BJ (cell line): Measurements from ENCODE around the gene PAMR1. TPM values are rescaled to one million over a fixed set of nuclear protein-coding genes. Genes with fewer than 3 reads are reported as not detected.

ENCODE experiments used
- CTCF ChIA-PET: fragments of 350-600 bp; formaldehyde crosslinking; extraction: SDS; loops from one replicate; lab custom pipeline; 2021; ENCODE audit warnings: antibody characterized with exemption, inconsistent platforms; lab: Yijun Ruan, JAX
- POLR2A ChIA-PET: fragments of 300-600 bp; sonication (Branson Sonifier 250); formaldehyde crosslinking; extraction: SDS; loops from one replicate; lab custom pipeline; 2021; ENCODE audit warnings: antibody characterized with exemption; lab: Charles Lee
- DNase-seq: peaks from one replicate; pipeline ENCODE4 v3.0.0-alpha.2; 2011; ENCODE audit warnings: low read depth
- H3K27me3 ChIP-seq: 2 replicates; pipeline ENCODE4 v1.6.0; 2011; ENCODE audit warnings: low read length; ENCODE audit not compliant: control insufficient read depth, insufficient read depth
- H3K36me3 ChIP-seq: 2 replicates; pipeline ENCODE4 v1.5.1; 2011; ENCODE audit warnings: low read length; ENCODE audit not compliant: control insufficient read depth, insufficient read depth
- H3K4me3 ChIP-seq: 2 replicates; pipeline ENCODE4 v1.5.1; 2011; ENCODE audit warnings: low read depth, mild to moderate bottlenecking, control low read depth, low read length
- CTCF ChIP-seq: IDR thresholded peaks from 2 replicates; pipeline ENCODE4 v1.5.1; 2011; ENCODE audit warnings: low read depth, mild to moderate bottlenecking, control low read depth, inconsistent platforms, low read length, moderate library complexity; ENCODE audit not compliant: insufficient read depth
- polyA plus RNA-seq: library from polyadenylated mRNA; depleted of rRNA; stranded (reverse); fragments of >200 nt; gene quantifications from 2 replicates; pipeline ENCODE4 v1.2.3, GENCODE V29; 2011

Gene PAMR1
- polyA plus RNA-seq, 1 experiment, result 131 TPM

GRCh38 chr11:35415487-35415886, 109.9 kb downstream of the PAMR1 start:
- no peak overlapping the region for H3K4me3 ChIP-seq
- no peak for TF ChIP-seq CTCF
- POLR2A ChIA-PET, result no interaction called here
- peaks cover 12% of the 10 kb centered on the region for H3K27me3 ChIP-seq
- no peaks in the 10 kb centered on the region; the same call in 1 of the 2 replicates for H3K36me3 ChIP-seq
- DNase-seq, result no peak
- CTCF ChIA-PET, result interaction anchor here (0.7 to 1.8 kb wide), 3 partner anchors 11 to 13 kb away, joined by 3 to 5 read pairs (median 3); no protein-coding TSS in a partner anchor

GRCh38 chr11:35414776-35415175, 110.6 kb downstream of the PAMR1 start:
- Histone ChIP-seq H3K4me3 (no peak overlapping the region), H3K36me3 (no peaks in the 10 kb centered on the region), H3K27me3 (peaks cover 8% of the 10 kb centered on the region)
- ChIA-PET POLR2A (no interaction called here), CTCF (interaction anchor here (0.7 to 1.8 kb wide), 4 partner anchors 10 to 70 kb away, joined by 3 to 5 read pairs (median 3); no protein-coding TSS in a partner anchor)
- no peak for TF ChIP-seq CTCF
- no peak for DNase-seq

GRCh38 chr11:35414311-35414710, 111.1 kb downstream of the PAMR1 start:
- H3K4me3 ChIP-seq, result no peak overlapping the region
- no peak for TF ChIP-seq CTCF
- ChIA-PET CTCF (interaction anchor here (0.9 to 1.8 kb wide), 2 partner anchors 10 to 71 kb away, joined by 3 to 5 read pairs; no protein-coding TSS in a partner anchor), POLR2A (no interaction called here)
- H3K27me3 ChIP-seq, result peaks cover 8% of the 10 kb centered on the region
- H3K36me3 ChIP-seq, result no peaks in the 10 kb centered on the region
- no peak for DNase-seq

DNA sequence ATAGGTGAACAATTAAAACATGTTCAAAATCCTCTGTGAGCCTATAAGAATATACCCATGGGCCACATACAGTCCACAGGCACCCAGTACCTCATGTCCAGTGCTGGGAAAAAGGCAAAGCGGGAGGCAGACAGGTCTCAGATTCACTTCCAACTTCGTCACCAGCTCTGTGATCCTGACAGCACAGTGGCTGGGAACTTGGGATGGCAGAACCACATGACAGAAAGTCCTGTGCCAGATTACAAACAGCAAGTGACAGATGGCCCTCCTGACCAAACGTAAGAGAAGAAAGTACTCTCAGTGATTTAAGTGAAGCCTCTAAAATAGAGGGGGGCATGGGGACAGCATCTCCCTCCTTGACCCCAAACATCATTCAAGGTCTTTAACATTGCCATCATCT, 111.8 kb downstream of the PAMR1 start:
- Histone ChIP-seq H3K36me3 (no peaks in the 10 kb centered on the region), H3K4me3 (no peak overlapping the region), H3K27me3 (peaks cover 6% of the 10 kb centered on the region)
- DNase-seq, result no peak
- CTCF ChIA-PET, result interaction anchor here (1.1 kb wide), 1 partner anchor 487 kb away, joined by 3 read pairs; no protein-coding TSS in a partner anchor
- no peak for TF ChIP-seq CTCF
- POLR2A ChIA-PET, result no interaction called here

DNA sequence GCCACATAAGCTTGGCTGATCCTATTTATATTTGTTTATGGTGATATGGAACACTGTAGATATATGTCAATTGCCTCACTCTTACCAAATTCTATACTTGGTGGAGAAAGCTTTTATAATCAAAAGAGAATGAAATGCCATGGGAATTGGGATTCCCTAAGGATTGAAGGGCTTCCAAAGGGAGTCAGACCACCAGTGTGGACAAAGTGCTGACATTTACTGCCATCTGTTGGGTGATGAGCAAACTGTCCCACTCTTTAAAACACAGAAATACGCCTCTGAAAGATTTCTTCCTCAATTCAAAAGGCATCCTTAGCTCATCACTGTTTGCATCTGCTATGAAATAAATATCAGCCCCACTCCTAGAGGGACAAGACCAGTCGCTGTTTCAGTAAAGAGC, 113.1 kb downstream of the PAMR1 start:
- no peak overlapping the region for H3K4me3 ChIP-seq
- H3K36me3 ChIP-seq, result no peaks in the 10 kb centered on the region
- no peak for DNase-seq
- CTCF ChIA-PET, result interaction anchor here (1.2 to 2.9 kb wide), 9 partner anchors 9 to 899 kb away, joined by 4 to 8 read pairs (median 5); partner anchors contain the start of gene ELF5
- POLR2A ChIA-PET, result no interaction called here
- H3K27me3 ChIP-seq, result no peaks in the 10 kb centered on the region
- TF ChIP-seq CTCF, result peak; percentile 52
